ENCODE data around the gene FOXE1. TPM values are rescaled to one million over a fixed set of nuclear protein-coding genes. Genes with fewer than 3 reads are reported as not detected.

Gene FOXE1
- total and polyA plus RNA-seq, 10 of the 15 experiments (the other 5 are each of a cell fraction or from before 2014, with no cell fraction given), result not detected

GRCh38 chr9:97895695-97896332, 42.8 kb downstream of the FOXE1 start (continued):
- TF ChIP-seq NFXL1 (IDR thresholded peaks at IDR 0.05; ENCODE audit: borderline replicate concordance), result no peak
- no peak for TF ChIP-seq ATF2 (IDR thresholded peaks at IDR 0.05; ENCODE audit: low read length)
- TF ChIP-seq ETV6 (conservative IDR thresholded peaks at IDR 0.05 in 1 of 2, IDR thresholded peaks at IDR 0.05 in 1 of 2; ENCODE audit: borderline replicate concordance in 1 of 2, low read depth in 1 of 2), result no peak
- TF ChIP-seq HDAC2 (IDR thresholded peaks at IDR 0.05), result no peak

- no peaks in the 10 kb centered on the region for H3K27me3 ChIP-seq (replicated peaks in 1 of 2; ENCODE audit: control insufficient read depth in 2 of 2, insufficient read depth in 2 of 2, low read length in 1 of 2)
- peaks cover under 1% of the 10 kb centered on the region; the same call in 1 of the 2 replicates for H3K4me1 ChIP-seq (ENCODE audit: control insufficient read depth, insufficient read depth, low read length)
- no peaks in the 10 kb centered on the region for H4K20me1 ChIP-seq (ENCODE audit: control insufficient read depth, insufficient read depth)
- no peak for FAIRE-seq
- ChIA-PET RAD21 (ENCODE audit: unreplicated experiment) (interaction anchor here (1.1 to 2.7 kb wide), 2 partner anchors 188 to 195 kb away, joined by 3 to 11 read pairs; no protein-coding TSS in a partner anchor), CTCF (interaction anchor here (0.6 to 6.9 kb wide), 28 partner anchors 9 to 857 kb away, joined by 3 to 95 read pairs (median 4); partner anchors contain the start of gene TRMO), SMC1A (ENCODE audit: uncharacterized antibody, unreplicated experiment) (interaction anchor here (0.8 to 3.8 kb wide), 10 partner anchors 9 to 1044 kb away, joined by 3 to 32 read pairs (median 4); no protein-coding TSS in a partner anchor), POLR2A (interaction anchor here (1.3 kb wide), 1 partner anchor 196 kb away, joined by 3 read pairs; no protein-coding TSS in a partner anchor)
- in situ Hi-C loops (cut with MboI), result loop anchor here (5.0 kb wide), 1 partner anchor 193 kb away; no protein-coding TSS in a partner anchor
- no peak overlapping the region for H3K27ac ChIP-seq (ENCODE audit: control insufficient read depth, insufficient read depth)
- no peak overlapping the region for H3K4me3 ChIP-seq
- H2AFZ ChIP-seq (ENCODE audit: control insufficient read depth, low read depth, low read length), result no peak overlapping the region
- intact Hi-C loops (cut with micrococcal nuclease; ENCODE audit: unreplicated experiment), result no loop called here
- H3K9me3 ChIP-seq (replicated peaks; ENCODE audit: control insufficient read depth, insufficient read depth, low read length), result no peaks in the 10 kb centered on the region
- DNase-seq (ENCODE audit: low read depth, low spot score), result no peak
- H3K4me2 ChIP-seq (ENCODE audit: control insufficient read depth, insufficient read depth), result no peak overlapping the region
- ATAC-seq, result no peak
- peaks cover 0 to 2% of the 10 kb centered on the region in 2 experiments; a peak in 2 of 4 replicates for H3K36me3 ChIP-seq (ENCODE audit: control insufficient read depth in 2 of 2, insufficient read depth in 2 of 2, low read length in 1 of 2)
- BruUV-seq (replicated peaks), result no TSS peak
- H3K79me2 ChIP-seq (ENCODE audit: control insufficient read depth, insufficient read depth, low read length), result no peaks in the 10 kb centered on the region
- WGBS (ENCODE audit: insufficient coverage, insufficient replicate concordance, low lambda C conversion rate, missing lambda C conversion rate), result 81% methylated on average over 9 of the region's 9 CpGs
- no peak overlapping the region for H3K9ac ChIP-seq (ENCODE audit: control insufficient read depth, insufficient read depth, low read length)
- TF ChIP-seq JUNB (IDR thresholded peaks at IDR 0.05), result no peak
- no peak for TF ChIP-seq ATF3 (IDR thresholded peaks at IDR 0.05; ENCODE audit: borderline replicate concordance, extremely low read depth, low read depth, low read length)
- TF ChIP-seq YY1 (IDR thresholded peaks at IDR 0.05; ENCODE audit: low read depth, low read length), result no peak
- TF ChIP-seq MXI1 (IDR thresholded peaks at IDR 0.05; ENCODE audit: low read depth, low read length), result no peak
- TF ChIP-seq ZNF274 (IDR thresholded peaks at IDR 0.05; ENCODE audit: insufficient read depth, insufficient read length), result no peak
- TF ChIP-seq SMARCA5 (IDR thresholded peaks at IDR 0.05), result no peak
- TF ChIP-seq CHD4 (IDR thresholded peaks at IDR 0.05), result no peak
- TF ChIP-seq YBX1 (IDR thresholded peaks at IDR 0.05), result no peak
- no peak for TF ChIP-seq IKZF1 (conservative IDR thresholded peaks at IDR 0.05)
- no peak for TF ChIP-seq E2F4 (IDR thresholded peaks at IDR 0.05; ENCODE audit: low read depth, low read length)
- no peak for TF ChIP-seq RBBP5 (conservative IDR thresholded peaks at IDR 0.05)
- TF ChIP-seq TCF3 (IDR thresholded peaks at IDR 0.05; ENCODE audit: borderline replicate concordance, insufficient read depth, low read depth, low read length), result no peak
- TF ChIP-seq ETV6 (conservative IDR thresholded peaks at IDR 0.05 in 1 of 2, IDR thresholded peaks at IDR 0.05 in 1 of 2; ENCODE audit: borderline replicate concordance in 1 of 2, low read depth in 1 of 2), result no peak
- no peak for TF ChIP-seq ZNF622 (IDR thresholded peaks at IDR 0.05)
- TF ChIP-seq BRCA1 (IDR thresholded peaks at IDR 0.05; ENCODE audit: low read depth, low read length), result no peak
Observed at GRCh38 chr9:97900103-97900737, 47.2 kb downstream of the FOXE1 start.
